ENCODE data around the gene EMD.
"Not testable (repeated sequence)": the region's sequence is repeated elsewhere in the genome, so short reads cannot be mapped to it uniquely, and the experiment has no call there.

Gene EMD

GRCh38 chrX:154371017-154371788 is 7.9 kb upstream of the EMD start:
- DNase-seq (ENCODE audit: low read depth): peak; percentile 82

GRCh38 chrX:154371789-154372300 is 7.2 kb upstream of the EMD start:
- no peak for DNase-seq (ENCODE audit: low read depth)

GRCh38 chrX:154372612-154373022 is 6.5 kb upstream of the EMD start:
- DNase-seq (ENCODE audit: low read depth): no peak

- DNase-seq (ENCODE audit: low read depth): no peak
Observed at GRCh38 chrX:154373340-154374306, 5.5 kb upstream of the EMD start.

GRCh38 chrX:154374313-154375155 is 4.6 kb upstream of the EMD start, which contains the start of gene FLNA:
Gene FLNA (minus strand): TSS chrX:154374634. CDS start chrX:154371245, 3,389 bp downstream.
- no peak for DNase-seq (ENCODE audit: low read depth)

- DNase-seq (ENCODE audit: low read depth): no peak
Observed at GRCh38 chrX:154375156-154375504, 4.0 kb upstream of the EMD start.

GRCh38 chrX:154376774-154377173 is 2.3 kb upstream of the EMD start:
- no peak for DNase-seq (ENCODE audit: low read depth)

- DNase-seq (ENCODE audit: low read depth): no peak
Observed at GRCh38 chrX:154378059-154378798, 866 bp upstream of the EMD start.

- no peak for DNase-seq (ENCODE audit: low read depth)
Observed at GRCh38 chrX:154379569-154379951, 465 bp downstream of the EMD start.

- no peak for DNase-seq (ENCODE audit: low read depth)
Observed at GRCh38 chrX:154380153-154380552, 1.1 kb downstream of the EMD start.

- DNase-seq (ENCODE audit: low read depth): no peak
Observed at GRCh38 chrX:154380787-154381186, 1.7 kb downstream of the EMD start.

GRCh38 chrX:154381271-154381670 is 2.2 kb downstream of the EMD start:
- no peak for DNase-seq (ENCODE audit: low read depth)

GRCh38 chrX:154382483-154383069 is 3.5 kb downstream of the EMD start:
- DNase-seq (ENCODE audit: low read depth): no peak

- DNase-seq (ENCODE audit: low read depth): no peak
Observed at GRCh38 chrX:154383359-154384283, 4.5 kb downstream of the EMD start.

GRCh38 chrX:154384284-154384892 is 5.3 kb downstream of the EMD start:
- DNase-seq (ENCODE audit: low read depth): no peak

GRCh38 chrX:154388094-154388493 is 9.0 kb downstream of the EMD start:
- not testable (repeated sequence) for DNase-seq (ENCODE audit: low read depth)

- DNase-seq (ENCODE audit: low read depth): not testable (repeated sequence)
Observed at GRCh38 chrX:154388649-154389048, 9.6 kb downstream of the EMD start.

- not testable (repeated sequence) for DNase-seq (ENCODE audit: low read depth)
Observed at GRCh38 chrX:154389812-154390747, 11.0 kb downstream of the EMD start.
